GM12873 (cell line): ENCODE results near the gene ADCYAP1.

ENCODE experiments used
- CTCF ChIP-seq: IDR thresholded peaks from 2 replicates; pipeline ENCODE4 v1.5.1; 2012; ENCODE audit warnings: low read depth, mild to moderate bottlenecking, moderate library complexity, low read length, control low read depth; ENCODE audit not compliant: insufficient read depth; ENCODE audit errors: missing control alignments

The ADCYAP1 gene

GRCh38 chr18:905948-906415 lies 1.3 kb downstream of the ADCYAP1 start:
- TF ChIP-seq CTCF: no peak

GRCh38 chr18:906416-907114 lies 1.9 kb downstream of the ADCYAP1 start:
- TF ChIP-seq CTCF: no peak

- no peak for TF ChIP-seq CTCF
These were observed 2.6 kb downstream of the ADCYAP1 start for GRCh38 chr18:907115-907884.

- TF ChIP-seq CTCF: no peak
These were observed 3.5 kb downstream of the ADCYAP1 start for GRCh38 chr18:907885-908757.

- TF ChIP-seq CTCF: no peak
These were observed 4.4 kb downstream of the ADCYAP1 start for GRCh38 chr18:908758-909724.

GRCh38 chr18:910247-910646 lies 5.6 kb downstream of the ADCYAP1 start:
- no peak for TF ChIP-seq CTCF
